T-helper 2 cell treated with Interferon-gamma antibody and Interleukin-4, amounts not matched to agents 5 μg/mL and 100 μg/mL, for 36 hours (primary cell): Measurements from ENCODE around the gene NOL9.
"Not testable (repeated sequence)": the region's sequence is repeated elsewhere in the genome, so short reads cannot be mapped to it uniquely, and the experiment has no call there.

Source experiments
- DNase-seq: peaks from one replicate; pipeline ENCODE4 v3.0.0; 2021; ENCODE audit warnings: low spot score
- H3K27ac Mint-ChIP-seq: one replicate; pipeline ENCODE4 v1.8.0; 2021; ENCODE audit warnings: mild to moderate bottlenecking, mixed read lengths
- H3K27me3 Mint-ChIP-seq: one replicate; pipeline ENCODE4 v1.8.0; 2021; ENCODE audit warnings: low read depth, mixed read lengths
- H3K36me3 Mint-ChIP-seq: one replicate; pipeline ENCODE4 v1.8.0; 2021; ENCODE audit warnings: low read depth, mixed read lengths
- H3K4me1 Mint-ChIP-seq: one replicate; pipeline ENCODE4 v1.8.0; 2021; ENCODE audit warnings: low read depth, mixed read lengths
- H3K4me3 Mint-ChIP-seq: one replicate; pipeline ENCODE4 v1.8.0; 2022; ENCODE audit warnings: mild to moderate bottlenecking, moderate library complexity, mixed read lengths
- H3K9me3 Mint-ChIP-seq: one replicate; pipeline ENCODE4 v1.8.0; 2021; ENCODE audit warnings: mixed read lengths

Gene NOL9

DNA sequence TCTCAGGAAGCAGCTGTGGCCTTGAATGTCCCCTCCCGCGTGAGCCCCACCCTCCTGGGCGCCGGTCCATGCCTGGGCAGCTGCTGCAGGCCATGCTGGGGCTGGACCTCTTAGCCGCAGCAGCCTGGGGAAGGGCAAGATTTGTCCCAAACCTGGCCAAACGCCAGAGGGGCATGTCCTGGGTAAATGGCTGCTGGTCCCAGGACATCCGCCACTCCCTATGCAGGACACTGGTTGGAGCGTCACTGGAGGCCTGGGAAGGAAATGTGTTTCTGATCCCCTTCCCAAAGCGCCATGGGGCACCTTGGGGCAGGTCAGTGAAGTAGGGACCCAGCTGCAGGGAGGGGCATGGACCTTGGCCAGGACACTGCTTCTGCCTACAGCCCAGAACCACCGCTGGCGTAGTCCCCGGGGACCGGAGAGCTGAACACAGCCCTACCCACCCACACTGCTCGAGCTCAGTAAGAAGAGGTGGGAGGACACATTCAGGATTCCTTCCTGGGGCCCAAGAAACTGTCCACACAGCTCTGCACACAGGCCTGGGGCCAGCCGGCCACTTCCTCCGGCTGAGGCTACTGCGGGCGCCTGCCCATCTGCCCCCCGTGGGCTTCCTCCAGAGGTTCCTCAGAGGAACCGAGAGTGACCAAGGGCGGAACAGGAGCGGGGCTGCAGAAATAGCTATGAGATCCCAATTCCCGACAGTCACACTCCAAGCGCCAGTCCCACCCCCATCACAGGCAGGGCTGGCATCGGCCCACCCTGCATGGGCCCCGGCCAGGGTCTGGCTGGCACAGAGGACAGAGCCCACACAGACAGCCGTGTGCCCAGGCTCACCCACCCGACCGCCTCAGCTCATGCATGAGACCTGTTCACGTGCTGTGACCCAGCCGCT is 52.1 kb downstream of the NOL9 start:
- no peaks in the 10 kb centered on the region for H3K36me3 Mint-ChIP-seq
- no peak overlapping the region for H3K27ac Mint-ChIP-seq
- no peak for DNase-seq

DNA sequence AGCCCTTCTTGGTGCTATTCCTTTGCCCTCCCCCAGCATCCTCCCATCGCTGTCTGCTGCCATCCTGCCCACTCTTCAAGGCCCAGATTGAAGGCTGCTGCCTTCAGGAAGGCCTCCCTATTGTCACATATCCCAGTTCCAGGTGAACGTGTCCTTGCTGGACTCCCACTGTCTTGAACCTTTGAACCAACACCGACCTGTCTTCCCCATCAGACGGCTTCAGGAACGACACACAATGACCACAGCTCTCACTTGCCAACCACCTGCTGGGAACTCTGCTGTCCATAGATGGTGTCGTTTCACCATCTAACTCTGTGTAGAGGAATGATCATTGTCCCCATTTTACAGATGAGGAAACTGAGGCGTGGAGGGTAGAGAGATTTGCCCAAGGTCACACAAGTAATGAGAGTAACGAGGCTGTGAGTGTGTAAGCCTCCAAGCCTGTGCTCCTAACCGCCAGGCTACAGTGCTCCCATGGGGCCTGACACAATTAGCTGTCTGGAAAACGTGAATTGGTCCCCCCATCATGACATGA is 53.0 kb downstream of the NOL9 start:
- DNase-seq: no peak
- Mint-ChIP-seq H3K4me1 (no peaks in the 10 kb centered on the region), H3K36me3 (no peaks in the 10 kb centered on the region), H3K27me3 (peaks cover 21% of the 10 kb centered on the region), H3K9me3 (no peaks in the 10 kb centered on the region), H3K27ac (no peak overlapping the region), H3K4me3 (no peak overlapping the region)

More for the DNA sequence above, 52.1 kb downstream of the NOL9 start:
- H3K4me3 Mint-ChIP-seq: no peak overlapping the region
- H3K9me3 Mint-ChIP-seq: no peaks in the 10 kb centered on the region
- H3K4me1 Mint-ChIP-seq: no peaks in the 10 kb centered on the region
- peaks cover 15% of the 10 kb centered on the region for H3K27me3 Mint-ChIP-seq

GRCh38 chr1:6500544-6501278 is 53.6 kb downstream of the NOL9 start:
- H3K4me3 Mint-ChIP-seq: no peak overlapping the region
- H3K9me3 Mint-ChIP-seq: no peaks in the 10 kb centered on the region
- no peak overlapping the region for H3K27ac Mint-ChIP-seq
- H3K4me1 Mint-ChIP-seq: no peaks in the 10 kb centered on the region
- H3K36me3 Mint-ChIP-seq: no peaks in the 10 kb centered on the region
- DNase-seq: no peak
- peaks cover 27% of the 10 kb centered on the region for H3K27me3 Mint-ChIP-seq

GRCh38 chr1:6499296-6499695 is 55.0 kb downstream of the NOL9 start:
- Mint-ChIP-seq H3K9me3 (no peaks in the 10 kb centered on the region), H3K4me1 (no peaks in the 10 kb centered on the region), H3K27me3 (peaks cover 30% of the 10 kb centered on the region), H3K27ac (no peak overlapping the region), H3K4me3 (no peak overlapping the region), H3K36me3 (no peaks in the 10 kb centered on the region)
- DNase-seq: no peak

DNA sequence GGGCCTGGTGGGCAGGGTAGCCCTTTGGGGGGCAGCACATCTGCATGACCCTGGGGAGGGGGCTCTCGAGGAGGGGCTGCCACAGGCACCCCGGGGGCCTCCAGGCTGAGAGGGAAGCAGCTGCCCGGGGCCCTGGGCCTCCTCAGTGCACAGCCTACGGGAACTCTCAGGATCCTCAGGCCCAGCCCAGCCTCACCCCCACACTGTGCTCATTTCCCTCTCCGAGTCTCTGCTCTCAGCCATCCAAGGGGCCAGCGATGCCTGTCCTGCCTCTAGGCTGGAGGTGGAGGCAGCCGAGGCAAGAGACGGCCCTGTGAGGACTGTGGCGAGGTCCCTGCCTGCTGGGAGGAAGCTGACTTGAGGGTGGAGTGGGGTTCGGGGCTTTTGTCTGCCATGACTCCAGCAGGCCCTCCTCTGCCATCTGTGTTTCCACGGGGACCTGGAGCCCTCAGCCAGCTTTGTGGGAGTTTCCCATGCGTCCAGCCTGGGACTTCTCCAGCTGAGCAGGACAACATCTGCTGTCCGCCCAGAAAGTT is 55.7 kb downstream of the NOL9 start:
- Mint-ChIP-seq H3K27me3 (peaks cover 30% of the 10 kb centered on the region), H3K9me3 (no peaks in the 10 kb centered on the region), H3K27ac (no peak overlapping the region), H3K4me1 (no peaks in the 10 kb centered on the region), H3K4me3 (no peak overlapping the region), H3K36me3 (no peaks in the 10 kb centered on the region)
- DNase-seq: no peak

- no peak for DNase-seq
- Mint-ChIP-seq H3K9me3 (no peaks in the 10 kb centered on the region), H3K4me1 (peaks cover 2% of the 10 kb centered on the region), H3K27me3 (peaks cover 30% of the 10 kb centered on the region), H3K27ac (no peak overlapping the region), H3K36me3 (no peaks in the 10 kb centered on the region), H3K4me3 (peak overlapping the region; percentile 72)
Measured at GRCh38 chr1:6497867-6498575, 56.3 kb downstream of the NOL9 start.

DNA sequence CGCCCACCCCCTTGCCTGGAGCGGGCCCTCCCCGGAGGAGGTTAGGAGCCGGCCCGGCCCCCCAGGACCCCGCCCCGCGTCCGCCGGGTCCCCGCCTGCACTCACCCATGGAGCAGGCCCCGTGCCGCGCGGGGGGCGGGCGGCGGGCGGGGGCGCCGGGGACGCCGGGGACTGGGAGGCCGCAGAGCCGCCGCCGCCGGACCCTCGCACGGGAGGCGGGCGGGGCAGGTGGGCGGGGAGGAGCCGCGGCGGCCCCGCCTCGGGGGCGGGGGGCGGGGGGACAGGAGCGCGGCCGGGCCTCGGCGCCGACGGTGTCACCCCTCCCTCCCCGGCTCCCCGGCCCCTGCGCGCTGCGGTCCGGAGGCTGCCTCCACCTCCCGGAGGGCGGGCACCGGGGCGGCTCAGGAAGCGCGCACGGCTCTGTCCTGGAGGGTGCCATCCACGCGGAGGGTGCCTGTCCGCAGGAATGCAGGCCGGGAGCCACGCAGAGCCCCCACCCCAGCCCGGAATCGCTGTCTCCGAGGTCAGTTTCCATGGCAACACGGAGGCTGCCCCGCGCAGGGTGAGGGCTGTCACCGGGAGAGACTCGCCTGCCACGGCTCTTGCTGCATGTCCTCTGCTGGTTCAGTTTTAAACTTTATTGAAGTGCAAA is 57.0 kb downstream of the NOL9 start:
- H3K4me3 Mint-ChIP-seq: peak overlapping the region; percentile 72
- peaks cover 30% of the 10 kb centered on the region for H3K27me3 Mint-ChIP-seq
- peaks cover 2% of the 10 kb centered on the region for H3K4me1 Mint-ChIP-seq
- no peaks in the 10 kb centered on the region for H3K9me3 Mint-ChIP-seq
- peak; percentile 41 for DNase-seq
- H3K36me3 Mint-ChIP-seq: no peaks in the 10 kb centered on the region
- no peak overlapping the region for H3K27ac Mint-ChIP-seq

GRCh38 chr1:6496890-6497214 is 57.5 kb downstream of the NOL9 start:
- no peaks in the 10 kb centered on the region for H3K36me3 Mint-ChIP-seq
- H3K4me3 Mint-ChIP-seq: peak overlapping the region; percentile 15
- no peak for DNase-seq
- H3K4me1 Mint-ChIP-seq: peaks cover 2% of the 10 kb centered on the region
- peaks cover 30% of the 10 kb centered on the region for H3K27me3 Mint-ChIP-seq
- H3K9me3 Mint-ChIP-seq: no peaks in the 10 kb centered on the region
- H3K27ac Mint-ChIP-seq: no peak overlapping the region

- Mint-ChIP-seq H3K27ac (no peak overlapping the region), H3K27me3 (peaks cover 30% of the 10 kb centered on the region), H3K4me3 (peak overlapping the region; percentile 21), H3K9me3 (no peaks in the 10 kb centered on the region), H3K36me3 (no peaks in the 10 kb centered on the region), H3K4me1 (peaks cover 7% of the 10 kb centered on the region)
- no peak for DNase-seq
Measured at GRCh38 chr1:6496365-6496721, 58.0 kb downstream of the NOL9 start.

DNA sequence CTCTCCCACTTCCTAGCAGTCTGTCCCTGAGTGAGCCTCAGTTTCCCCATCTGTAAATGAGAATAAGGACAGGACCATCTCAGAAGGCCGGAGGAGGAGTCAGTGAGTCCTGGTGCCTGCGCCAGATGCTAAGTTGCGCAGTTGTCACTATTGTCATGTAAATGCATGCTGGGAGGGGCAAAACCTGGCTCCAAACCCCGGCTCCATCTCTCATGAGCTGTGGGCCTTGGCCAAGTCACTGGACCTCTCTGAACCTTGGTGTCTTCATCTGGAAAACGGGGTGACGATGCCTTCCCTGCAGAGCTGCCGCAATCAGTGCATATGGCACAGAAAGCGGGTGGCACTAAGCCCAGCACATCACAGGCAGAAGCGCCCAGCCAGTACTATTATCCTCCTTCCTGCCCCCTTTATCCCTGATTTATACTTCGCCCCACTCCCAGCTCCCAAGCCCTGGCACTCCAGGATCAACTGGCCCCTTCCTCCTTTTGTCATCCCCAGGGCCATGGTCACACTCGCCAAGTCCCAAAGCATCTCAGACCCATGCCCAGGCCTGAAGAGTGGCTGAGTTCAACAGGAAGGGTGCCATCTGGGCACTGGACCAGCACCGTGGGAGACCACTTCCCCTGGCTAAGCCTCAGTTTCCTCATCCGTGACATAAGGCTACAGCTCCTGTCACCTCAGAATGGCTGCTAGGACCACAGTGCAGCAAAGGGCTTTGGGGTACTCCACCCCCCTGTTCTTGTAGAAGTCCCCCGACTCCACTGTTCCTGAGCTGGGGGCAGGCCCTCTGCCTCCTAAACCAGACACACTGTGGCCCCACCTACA is 58.6 kb downstream of the NOL9 start:
- no peak overlapping the region for H3K27ac Mint-ChIP-seq
- H3K4me3 Mint-ChIP-seq: peak overlapping the region; percentile 21

GRCh38 chr1:6495041-6495441 is 59.3 kb downstream of the NOL9 start:
- Mint-ChIP-seq H3K9me3 (no peaks in the 10 kb centered on the region), H3K4me3 (no peak overlapping the region), H3K4me1 (peaks cover 13% of the 10 kb centered on the region), H3K27me3 (peaks cover 30% of the 10 kb centered on the region), H3K36me3 (no peaks in the 10 kb centered on the region), H3K27ac (no peak overlapping the region)
- DNase-seq: no peak

More for the DNA sequence above, 58.6 kb downstream of the NOL9 start:
- Mint-ChIP-seq H3K4me1 (peaks cover 10% of the 10 kb centered on the region), H3K9me3 (no peaks in the 10 kb centered on the region), H3K27me3 (peaks cover 30% of the 10 kb centered on the region), H3K36me3 (no peaks in the 10 kb centered on the region)
- DNase-seq: no peak

- no peak for DNase-seq
- H3K27ac Mint-ChIP-seq: no peak overlapping the region
- no peak overlapping the region for H3K4me3 Mint-ChIP-seq
- H3K4me1 Mint-ChIP-seq: peaks cover 13% of the 10 kb centered on the region
- H3K9me3 Mint-ChIP-seq: no peaks in the 10 kb centered on the region
- peaks cover 30% of the 10 kb centered on the region for H3K27me3 Mint-ChIP-seq
- H3K36me3 Mint-ChIP-seq: no peaks in the 10 kb centered on the region
Measured at GRCh38 chr1:6494627-6495026, 59.7 kb downstream of the NOL9 start.

GRCh38 chr1:6493834-6494223 is 60.5 kb downstream of the NOL9 start:
- Mint-ChIP-seq H3K27me3 (peaks cover 23% of the 10 kb centered on the region), H3K4me1 (peaks cover 13% of the 10 kb centered on the region)
- not testable (repeated sequence) for DNase-seq, H3K36me3 Mint-ChIP-seq, H3K4me3 Mint-ChIP-seq, H3K9me3 Mint-ChIP-seq, H3K27ac Mint-ChIP-seq
